ENCODE results near the gene BCKDHA. TPM values are rescaled to one million over a fixed set of nuclear protein-coding genes. Genes with fewer than 3 reads are reported as not detected.

BCKDHA gene
- total and polyA plus RNA-seq, 2 experiments from 2014 or later: 30.3 to 39.6 TPM

DNA sequence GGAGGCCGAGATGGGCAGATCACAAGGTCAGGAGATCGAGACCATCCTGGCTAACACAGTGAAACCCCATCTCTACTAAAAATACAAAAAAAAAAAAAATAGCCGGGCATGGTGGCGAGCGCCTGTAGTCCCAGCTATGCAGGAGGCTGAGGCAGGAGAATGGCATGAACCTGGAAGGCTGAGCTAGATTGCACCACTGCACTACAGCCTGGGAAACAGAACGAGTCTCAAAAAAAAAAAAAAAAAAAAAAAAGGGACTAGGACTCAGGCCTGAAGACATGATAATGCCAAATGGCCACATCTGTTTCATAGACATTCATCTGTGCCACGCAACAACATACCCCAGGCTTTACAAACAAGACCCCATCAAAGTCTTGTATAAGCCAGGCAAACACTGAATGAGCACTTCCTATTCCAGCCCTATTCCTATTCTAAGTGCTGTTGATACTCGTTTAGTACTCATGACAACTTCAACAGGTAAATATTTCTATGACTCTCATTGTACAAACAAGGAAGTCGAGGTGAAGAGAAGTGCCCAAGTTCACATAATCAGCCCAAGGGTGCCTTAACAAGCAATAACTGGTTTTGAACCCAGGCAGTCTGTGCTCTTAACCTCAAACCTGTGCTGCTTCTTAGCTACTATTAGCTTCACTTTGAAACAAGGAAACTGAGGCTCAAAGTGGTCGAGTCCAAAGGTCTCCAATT is 35.3 kb upstream of the BCKDHA start:
- H3K4me3 ChIP-seq: no peak overlapping the region
- DNase-seq (ENCODE audit: low spot score): peak; percentile 28
- TF ChIP-seq EZH2 (IDR thresholded peaks at IDR 0.05; ENCODE audit: borderline replicate concordance) (no peak), EZH2phosphoT487 (IDR thresholded peaks at IDR 0.05; ENCODE audit: low read depth, severe bottlenecking, unreplicated experiment) (no peak)
- TF ChIP-seq, protein P1, sequence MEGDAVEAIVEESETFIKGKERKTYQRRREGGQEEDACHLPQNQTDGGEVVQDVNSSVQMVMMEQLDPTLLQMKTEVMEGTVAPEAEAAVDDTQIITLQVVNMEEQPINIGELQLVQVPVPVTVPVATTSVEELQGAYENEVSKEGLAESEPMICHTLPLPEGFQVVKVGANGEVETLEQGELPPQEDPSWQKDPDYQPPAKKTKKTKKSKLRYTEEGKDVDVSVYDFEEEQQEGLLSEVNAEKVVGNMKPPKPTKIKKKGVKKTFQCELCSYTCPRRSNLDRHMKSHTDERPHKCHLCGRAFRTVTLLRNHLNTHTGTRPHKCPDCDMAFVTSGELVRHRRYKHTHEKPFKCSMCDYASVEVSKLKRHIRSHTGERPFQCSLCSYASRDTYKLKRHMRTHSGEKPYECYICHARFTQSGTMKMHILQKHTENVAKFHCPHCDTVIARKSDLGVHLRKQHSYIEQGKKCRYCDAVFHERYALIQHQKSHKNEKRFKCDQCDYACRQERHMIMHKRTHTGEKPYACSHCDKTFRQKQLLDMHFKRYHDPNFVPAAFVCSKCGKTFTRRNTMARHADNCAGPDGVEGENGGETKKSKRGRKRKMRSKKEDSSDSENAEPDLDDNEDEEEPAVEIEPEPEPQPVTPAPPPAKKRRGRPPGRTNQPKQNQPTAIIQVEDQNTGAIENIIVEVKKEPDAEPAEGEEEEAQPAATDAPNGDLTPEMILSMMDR (IDR thresholded peaks at IDR 0.05; ENCODE audit: poor library complexity): no peak
- peak overlapping the region; percentile 94 for H3K27ac ChIP-seq
- peaks cover 9% of the 10 kb centered on the region for H3K4me1 ChIP-seq (ENCODE audit: insufficient read depth)
- no peaks in the 10 kb centered on the region for H3K27me3 ChIP-seq
- no peaks in the 10 kb centered on the region for H3K36me3 ChIP-seq (replicated peaks; ENCODE audit: insufficient read depth, low read depth)
- H3K9me3 ChIP-seq (ENCODE audit: low read depth): no peaks in the 10 kb centered on the region
- 83% methylated on average over 8 of the region's 10 CpGs for WGBS (ENCODE audit: low lambda C conversion rate, missing lambda C conversion rate)
- no peak overlapping the region for H3K4me2 ChIP-seq
- H2AFZ ChIP-seq: no peak overlapping the region
- no peaks in the 10 kb centered on the region for H4K20me1 ChIP-seq (ENCODE audit: insufficient read depth, poor library complexity, severe bottlenecking)
- H3K79me2 ChIP-seq: peaks cover 26% of the 10 kb centered on the region
- no peaks in the 10 kb centered on the region for H3K9me2 ChIP-seq (replicated peaks; ENCODE audit: insufficient read depth)

DNA sequence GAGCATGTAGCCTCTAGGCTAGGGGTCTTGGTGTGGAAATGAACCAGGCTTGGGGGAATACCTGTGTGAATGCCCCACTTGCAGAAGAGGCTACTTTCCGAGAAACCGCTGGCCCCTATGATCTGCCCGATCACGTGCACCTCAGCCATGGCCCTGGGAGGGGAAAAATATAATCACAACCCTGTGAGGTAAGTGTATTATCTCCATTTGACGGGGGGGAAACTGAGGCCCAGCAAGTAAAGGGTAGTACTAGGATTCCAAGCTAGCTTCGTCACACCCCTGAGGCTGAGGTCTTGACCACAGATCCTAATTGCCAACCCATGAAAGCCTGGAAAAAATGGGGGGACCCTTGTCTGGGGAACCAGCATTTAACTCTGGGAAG is 34.3 kb upstream of the BCKDHA start:
- no peaks in the 10 kb centered on the region for H3K9me3 ChIP-seq (ENCODE audit: low read depth)
- H3K4me1 ChIP-seq (ENCODE audit: insufficient read depth): peaks cover 17% of the 10 kb centered on the region
- H4K20me1 ChIP-seq (ENCODE audit: insufficient read depth, poor library complexity, severe bottlenecking): no peaks in the 10 kb centered on the region
- peak overlapping the region; percentile 77 for H3K4me2 ChIP-seq
- no peaks in the 10 kb centered on the region for H3K9me2 ChIP-seq (replicated peaks; ENCODE audit: insufficient read depth)
- peak overlapping the region; percentile 75 for H2AFZ ChIP-seq
- no peak overlapping the region for H3K4me3 ChIP-seq
- no peak for DNase-seq (ENCODE audit: low spot score)
- H3K27ac ChIP-seq: peak overlapping the region; percentile 94
- H3K79me2 ChIP-seq: peaks cover 26% of the 10 kb centered on the region
- H3K36me3 ChIP-seq (replicated peaks; ENCODE audit: insufficient read depth, low read depth): no peaks in the 10 kb centered on the region
- TF ChIP-seq, protein P1 (IDR thresholded peaks at IDR 0.05; ENCODE audit: poor library complexity): no peak
- no peak for TF ChIP-seq EZH2 (IDR thresholded peaks at IDR 0.05; ENCODE audit: borderline replicate concordance)
- TF ChIP-seq EZH2phosphoT487 (IDR thresholded peaks at IDR 0.05; ENCODE audit: low read depth, severe bottlenecking, unreplicated experiment): no peak
- WGBS (ENCODE audit: low lambda C conversion rate, missing lambda C conversion rate): 61% methylated on average over 6 of the region's 6 CpGs
- H3K27me3 ChIP-seq: no peaks in the 10 kb centered on the region

DNA sequence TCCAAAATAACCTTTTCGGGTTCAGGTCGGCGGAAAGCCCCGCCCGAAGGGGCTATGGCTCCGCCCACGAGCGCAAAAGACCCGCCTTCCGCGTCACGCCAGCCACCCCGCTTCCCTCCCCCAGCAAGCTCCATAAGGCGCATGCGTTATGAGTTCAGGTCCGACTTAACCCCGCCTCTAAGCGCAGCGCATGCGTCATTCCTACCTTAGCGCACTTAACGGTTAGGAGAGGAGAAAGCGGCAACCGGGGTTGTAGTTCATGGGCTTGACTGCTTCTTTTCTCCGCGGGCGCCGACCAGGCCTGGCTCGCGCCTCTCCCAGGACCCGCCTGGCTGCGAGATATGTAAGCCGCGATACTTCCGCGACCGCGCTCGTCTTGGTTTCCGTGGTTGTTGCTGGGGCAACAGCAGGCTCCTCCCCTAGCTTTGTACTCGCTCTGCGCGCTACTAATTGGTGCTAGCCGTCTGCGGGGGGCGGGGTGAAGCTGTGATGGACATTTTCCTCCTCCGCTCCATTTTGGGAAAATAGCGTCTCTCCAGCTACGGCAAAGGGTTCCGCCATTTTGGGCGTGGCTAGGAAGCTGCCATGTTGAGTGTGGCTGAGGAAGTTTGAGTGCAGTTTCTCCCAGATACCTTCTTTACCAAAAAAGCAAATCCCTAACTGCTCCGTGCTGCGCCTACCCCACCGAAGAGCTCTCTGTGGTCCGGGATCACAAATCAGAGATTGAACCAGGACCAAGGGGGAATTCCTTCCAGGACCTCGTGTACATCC is 33.7 kb upstream of the BCKDHA start, which contains the start of gene B9D2:
Gene B9D2, minus strand, starts transcription at position 397 of the 771 bp plus-strand sequence. CDS start 630 bp downstream, outside the sequence.
- no peaks in the 10 kb centered on the region for H3K9me3 ChIP-seq (ENCODE audit: low read depth)
- peak within 1 kb of the TSS; percentile 84 for H3K4me2 ChIP-seq
- H3K27ac ChIP-seq: peak within 1 kb of the TSS; percentile 94
- peaks cover 32% of the 10 kb centered on the region for H3K79me2 ChIP-seq
- no peaks in the 10 kb centered on the region for H3K36me3 ChIP-seq (replicated peaks; ENCODE audit: insufficient read depth, low read depth)
- peak within 1 kb of the TSS; percentile 45 for H3K4me3 ChIP-seq
- H3K27me3 ChIP-seq: no peaks in the 10 kb centered on the region
- H3K4me1 ChIP-seq (ENCODE audit: insufficient read depth): peaks cover 18% of the 10 kb centered on the region
- H2AFZ ChIP-seq: peak within 1 kb of the TSS; percentile 75
- WGBS (ENCODE audit: low lambda C conversion rate, missing lambda C conversion rate): 2% methylated on average over 49 of the region's 56 CpGs
- TF ChIP-seq, protein P1 (IDR thresholded peaks at IDR 0.05; ENCODE audit: poor library complexity): no peak
- TF ChIP-seq EZH2 (IDR thresholded peaks at IDR 0.05; ENCODE audit: borderline replicate concordance): no peak
- no peak for TF ChIP-seq EZH2phosphoT487 (IDR thresholded peaks at IDR 0.05; ENCODE audit: low read depth, severe bottlenecking, unreplicated experiment)
- no peaks in the 10 kb centered on the region for H3K9me2 ChIP-seq (replicated peaks; ENCODE audit: insufficient read depth)
- no peaks in the 10 kb centered on the region for H4K20me1 ChIP-seq (ENCODE audit: insufficient read depth, poor library complexity, severe bottlenecking)
- DNase-seq (ENCODE audit: low spot score): peak; percentile 99

Measured in hepatocyte (in vitro differentiated cells).